Measurements from ENCODE around the gene NAIF1.
"Not testable (repeated sequence)": the region's sequence is repeated elsewhere in the genome, so short reads cannot be mapped to it uniquely, and the experiment has no call there.

Gene NAIF1

DNA sequence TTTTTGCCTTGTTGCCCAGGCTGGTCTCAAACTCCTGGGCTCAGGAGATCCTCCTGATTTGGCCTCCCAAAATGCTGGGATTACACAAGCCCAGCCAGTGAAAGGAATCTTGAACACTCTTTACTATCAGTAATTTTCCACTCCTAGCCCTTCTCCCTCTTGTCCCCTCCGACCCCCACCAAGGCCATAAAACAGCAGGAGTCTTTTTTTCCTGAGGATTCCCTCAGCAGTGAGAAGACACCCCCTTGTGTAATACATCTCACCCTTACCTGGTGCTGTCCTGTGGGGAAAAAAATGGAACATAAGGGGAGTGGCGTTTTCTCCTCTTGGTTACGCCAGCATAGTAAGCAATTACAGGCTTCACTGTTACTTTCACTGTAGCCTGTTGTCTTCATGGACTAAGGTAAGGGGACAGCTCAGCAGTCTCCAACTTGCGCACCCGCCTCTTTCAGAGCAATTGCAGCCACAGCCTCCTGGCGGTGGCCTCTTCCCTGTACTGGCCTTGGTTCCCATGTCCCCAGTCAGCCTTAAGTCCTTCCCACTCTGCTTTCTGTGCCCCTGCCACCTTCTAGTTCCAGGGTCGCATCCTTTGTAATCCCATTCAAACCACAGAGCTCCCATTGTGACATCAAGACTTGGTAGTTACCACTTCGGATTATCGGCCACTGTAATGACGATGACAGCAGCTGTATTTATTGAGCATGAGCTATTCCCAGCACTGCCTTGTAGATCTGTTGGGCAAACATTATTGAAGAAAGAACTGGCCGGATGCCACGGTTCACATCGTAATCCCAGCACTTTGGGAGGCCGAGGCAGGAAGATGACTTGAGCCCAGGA lies 10.0 kb downstream of the NAIF1 start:
- H3K27ac Mint-ChIP-seq (ENCODE audit: low read depth) = no peak overlapping the region
- ATAC-seq (replicated peaks; ENCODE audit: extremely low read depth, poor library complexity, severe bottlenecking) = no peak

DNA sequence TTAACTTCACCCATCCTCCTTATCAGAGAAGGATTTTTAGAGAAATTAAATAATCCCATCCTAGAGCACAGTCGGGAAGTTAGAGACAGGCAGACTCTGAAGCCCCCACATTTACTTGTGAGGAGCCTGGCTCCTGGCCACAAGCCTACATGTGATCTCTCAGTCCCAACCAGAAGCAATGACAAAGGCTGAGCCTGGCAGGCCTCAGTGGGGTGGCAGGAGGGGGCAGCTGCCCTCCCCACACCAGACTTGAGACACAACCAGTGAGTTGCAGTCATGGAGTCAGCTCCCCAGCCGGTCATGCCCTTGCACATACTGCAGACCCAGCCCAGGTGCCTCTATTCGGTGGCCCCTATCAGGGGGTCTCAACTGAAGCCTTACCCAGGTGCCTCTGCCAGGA lies 11.0 kb downstream of the NAIF1 start:
- ATAC-seq (replicated peaks; ENCODE audit: extremely low read depth, poor library complexity, severe bottlenecking) (no peak), DNase-seq (ENCODE audit: low spot score in 2 of 2) (no peak)
- no peak overlapping the region for H3K4me3 Mint-ChIP-seq
- H3K4me1 Mint-ChIP-seq = no peaks in the 10 kb centered on the region
- H3K9me3 Mint-ChIP-seq = no peaks in the 10 kb centered on the region
- no peak overlapping the region for H3K27ac Mint-ChIP-seq (ENCODE audit: low read depth)
- H3K27me3 Mint-ChIP-seq = no peaks in the 10 kb centered on the region
- no peaks in the 10 kb centered on the region for H3K36me3 Mint-ChIP-seq (ENCODE audit: insufficient read depth)

More for the DNA sequence above, 10.0 kb downstream of the NAIF1 start:
- no peak for DNase-seq (ENCODE audit: low spot score in 2 of 2)
- no peak overlapping the region for H3K4me3 Mint-ChIP-seq
- no peaks in the 10 kb centered on the region for H3K9me3 Mint-ChIP-seq
- peaks cover 10% of the 10 kb centered on the region for H3K4me1 Mint-ChIP-seq
- H3K27me3 Mint-ChIP-seq = no peaks in the 10 kb centered on the region
- peaks cover 6% of the 10 kb centered on the region for H3K36me3 Mint-ChIP-seq (ENCODE audit: insufficient read depth)

DNA sequence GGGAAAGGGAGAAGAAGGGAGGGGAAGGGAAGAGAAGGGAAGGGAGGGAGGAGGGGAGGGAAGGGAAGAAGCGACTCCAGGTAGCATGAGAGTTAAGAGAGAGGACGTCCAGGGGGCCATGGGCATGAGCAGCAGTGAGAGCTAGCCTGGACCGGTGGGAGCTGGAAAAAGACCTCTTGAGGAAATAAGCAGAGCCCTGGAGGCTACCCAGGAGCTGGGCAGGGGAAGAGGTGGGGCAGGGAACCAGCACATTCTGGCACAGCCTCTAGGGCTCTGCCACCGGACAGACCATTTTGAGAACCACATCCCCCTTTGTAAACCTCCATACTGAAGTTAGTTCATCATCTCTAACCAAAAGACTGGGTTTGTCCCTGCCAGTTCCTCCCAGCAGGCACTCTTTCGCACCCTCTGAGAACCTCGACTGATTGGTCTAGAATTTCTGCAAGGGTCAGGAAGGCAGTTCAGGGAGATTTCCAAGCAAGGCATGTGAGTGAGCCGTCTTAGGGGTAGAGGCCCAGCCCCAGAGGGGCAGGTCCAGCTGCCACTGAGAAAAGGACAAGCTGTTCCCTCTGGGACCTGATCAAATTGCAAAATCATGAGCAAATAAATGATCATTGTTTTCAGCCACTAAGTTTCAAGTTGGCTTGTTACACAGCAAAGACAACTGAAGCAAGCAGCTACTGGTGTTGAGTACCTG lies 11.6 kb downstream of the NAIF1 start:
- H3K4me1 Mint-ChIP-seq = no peaks in the 10 kb centered on the region
- H3K9me3 Mint-ChIP-seq = no peaks in the 10 kb centered on the region
- no peaks in the 10 kb centered on the region for H3K36me3 Mint-ChIP-seq (ENCODE audit: insufficient read depth)
- ATAC-seq (replicated peaks; ENCODE audit: extremely low read depth, poor library complexity, severe bottlenecking) = no peak
- no peaks in the 10 kb centered on the region for H3K27me3 Mint-ChIP-seq
- H3K27ac Mint-ChIP-seq (ENCODE audit: low read depth) = no peak overlapping the region
- H3K4me3 Mint-ChIP-seq = no peak overlapping the region
- no peak for DNase-seq (ENCODE audit: low spot score in 2 of 2)

DNA sequence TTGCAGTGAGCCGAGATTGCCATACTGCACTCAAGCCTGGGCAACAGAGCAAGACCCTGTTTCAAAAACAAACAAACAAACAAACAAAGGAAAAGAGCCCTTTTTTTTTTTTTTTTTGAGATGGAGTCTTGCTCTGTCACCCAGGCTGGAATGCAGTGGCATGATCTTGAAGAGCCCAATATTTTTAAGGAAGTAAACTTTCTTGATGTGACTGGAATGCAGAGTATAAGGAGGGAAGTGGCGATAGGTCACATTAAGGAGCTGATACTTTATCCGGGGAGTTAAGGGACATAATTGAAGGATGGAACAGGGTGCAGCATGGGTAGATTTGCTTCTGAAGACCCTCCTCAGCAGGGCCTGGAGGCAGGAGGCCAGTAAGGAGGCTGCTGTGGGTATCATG lies 13.0 kb downstream of the NAIF1 start:
- Mint-ChIP-seq H3K27me3 (no peaks in the 10 kb centered on the region), H3K27ac (ENCODE audit: low read depth) (no peak overlapping the region), H3K4me1 (no peaks in the 10 kb centered on the region), H3K4me3 (no peak overlapping the region), H3K36me3 (ENCODE audit: insufficient read depth) (no peaks in the 10 kb centered on the region), H3K9me3 (no peaks in the 10 kb centered on the region)
- DNase-seq (ENCODE audit: low spot score in 2 of 2) (no peak), ATAC-seq (replicated peaks; ENCODE audit: extremely low read depth, poor library complexity, severe bottlenecking) (no peak)

DNA sequence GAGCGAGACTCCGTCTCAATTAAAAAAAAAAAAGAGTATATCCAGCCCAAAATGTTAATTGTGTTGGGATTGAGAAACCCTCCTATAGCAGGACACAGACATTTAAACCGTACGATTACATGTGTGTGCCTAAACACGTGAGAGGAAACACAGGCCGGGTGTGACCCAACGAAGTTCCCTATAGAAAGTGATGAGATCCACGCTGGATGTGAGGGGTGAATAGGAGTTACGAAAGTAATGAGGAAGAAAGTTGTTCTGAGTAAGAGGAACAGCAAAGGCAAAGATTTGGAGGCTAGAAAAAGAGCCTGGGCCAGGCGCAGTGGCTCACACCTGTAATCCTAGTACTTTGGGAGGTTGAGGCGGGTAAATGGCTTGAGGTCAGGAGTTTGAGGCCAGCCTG lies 13.6 kb downstream of the NAIF1 start:
- Mint-ChIP-seq H3K4me3 (no peak overlapping the region), H3K27ac (ENCODE audit: low read depth) (no peak overlapping the region), H3K27me3 (no peaks in the 10 kb centered on the region)

DNA sequence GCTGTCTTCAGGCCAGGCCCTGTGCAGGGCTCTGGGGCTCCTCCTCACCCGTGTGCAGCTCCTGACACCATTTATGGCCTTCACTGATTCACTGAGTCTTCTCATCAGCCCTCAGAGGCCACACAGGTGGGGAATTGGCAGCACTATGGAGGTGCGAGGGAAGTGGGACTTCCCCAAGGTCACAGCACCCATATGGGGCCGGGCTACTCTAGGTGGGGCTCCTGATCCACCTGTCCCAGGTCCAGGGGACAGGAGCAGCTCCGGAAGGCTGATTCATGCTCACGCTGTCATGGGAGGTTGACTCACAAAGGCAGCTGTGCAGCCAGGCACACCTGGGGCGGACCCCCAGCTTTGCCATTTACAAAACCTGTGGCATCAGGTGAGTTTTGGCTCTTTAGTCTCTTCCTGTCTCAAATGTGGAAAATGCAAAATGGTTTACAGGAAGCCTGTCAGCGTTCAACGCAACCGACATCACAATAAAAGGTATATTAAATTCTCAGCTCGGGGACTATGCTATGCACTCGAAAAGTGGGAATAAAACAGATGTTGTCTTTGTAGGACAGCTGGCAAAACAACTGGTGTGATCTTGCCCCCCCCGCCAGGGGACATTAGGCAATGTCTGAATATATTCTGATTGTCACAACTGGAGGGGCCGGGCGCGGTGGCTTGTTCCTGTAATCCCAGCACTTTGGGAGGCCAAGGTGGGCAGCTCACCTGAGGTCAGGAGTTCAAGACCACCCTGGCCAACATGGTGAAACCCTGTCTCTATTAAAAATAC lies 15.0 kb downstream of the NAIF1 start:
- ATAC-seq (replicated peaks; ENCODE audit: extremely low read depth, poor library complexity, severe bottlenecking) (no peak), DNase-seq (ENCODE audit: low spot score in 2 of 2) (no peak)
- no peak overlapping the region for H3K4me3 Mint-ChIP-seq
- H3K4me1 Mint-ChIP-seq = no peaks in the 10 kb centered on the region
- no peaks in the 10 kb centered on the region for H3K9me3 Mint-ChIP-seq
- H3K27ac Mint-ChIP-seq (ENCODE audit: low read depth) = no peak overlapping the region
- no peaks in the 10 kb centered on the region for H3K27me3 Mint-ChIP-seq
- peaks cover 2% of the 10 kb centered on the region for H3K36me3 Mint-ChIP-seq (ENCODE audit: insufficient read depth)

More for the DNA sequence above, 13.6 kb downstream of the NAIF1 start:
- DNase-seq (ENCODE audit: low spot score in 2 of 2) (no peak), ATAC-seq (replicated peaks; ENCODE audit: extremely low read depth, poor library complexity, severe bottlenecking) (no peak)
- H3K36me3 Mint-ChIP-seq (ENCODE audit: insufficient read depth) = peaks cover 2% of the 10 kb centered on the region
- H3K9me3 Mint-ChIP-seq = no peaks in the 10 kb centered on the region
- H3K4me1 Mint-ChIP-seq = no peaks in the 10 kb centered on the region

DNA sequence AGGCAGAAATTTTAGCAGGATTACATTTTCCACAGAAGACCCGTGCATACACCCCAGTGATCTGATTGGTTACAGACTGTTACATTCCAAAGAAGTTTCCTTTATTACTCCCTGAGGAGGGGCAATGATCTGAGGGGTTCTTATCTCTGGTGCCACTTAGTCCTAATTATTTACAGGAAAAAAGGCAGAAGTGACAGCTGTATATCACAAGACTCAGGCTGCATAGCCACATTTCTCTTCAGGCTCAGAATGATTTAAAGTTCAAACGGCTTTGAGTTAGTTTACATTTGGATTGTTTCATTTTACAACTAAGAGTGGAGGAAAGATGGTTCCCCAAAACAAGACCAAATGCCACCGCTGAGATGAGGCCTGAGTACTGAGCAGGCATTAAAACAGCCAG lies 17.3 kb downstream of the NAIF1 start:
- no peaks in the 10 kb centered on the region for H3K9me3 Mint-ChIP-seq
- H3K27me3 Mint-ChIP-seq = no peaks in the 10 kb centered on the region
- ATAC-seq (replicated peaks; ENCODE audit: extremely low read depth, poor library complexity, severe bottlenecking) (no peak), DNase-seq (ENCODE audit: low spot score in 2 of 2) (no peak)
- peaks cover 2% of the 10 kb centered on the region for H3K36me3 Mint-ChIP-seq (ENCODE audit: insufficient read depth)
- no peak overlapping the region for H3K27ac Mint-ChIP-seq (ENCODE audit: low read depth)
- H3K4me1 Mint-ChIP-seq = no peaks in the 10 kb centered on the region
- no peak overlapping the region for H3K4me3 Mint-ChIP-seq

DNA sequence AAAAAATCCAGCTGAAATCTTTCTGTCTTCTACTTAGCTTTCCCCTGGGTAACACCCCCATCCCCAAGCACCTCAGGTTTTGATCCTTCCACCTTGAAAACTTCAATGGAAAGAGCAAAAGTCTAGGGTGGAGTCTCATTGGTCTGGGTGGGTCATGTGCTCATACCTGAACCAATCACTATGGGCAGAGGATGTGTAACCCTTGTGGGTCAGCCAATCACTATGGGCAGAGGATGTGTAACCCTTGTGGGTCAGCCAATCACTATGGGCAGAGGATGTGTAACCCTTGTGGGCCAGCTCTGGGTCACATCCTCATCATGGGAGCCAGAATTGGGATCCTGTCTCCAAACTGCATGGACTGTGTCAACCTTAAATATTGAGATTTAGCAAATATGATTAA lies 18.5 kb downstream of the NAIF1 start:
- Mint-ChIP-seq H3K27ac (ENCODE audit: low read depth) (no peak overlapping the region), H3K4me1 (no peaks in the 10 kb centered on the region), H3K36me3 (ENCODE audit: insufficient read depth) (peaks cover 2% of the 10 kb centered on the region)

DNA sequence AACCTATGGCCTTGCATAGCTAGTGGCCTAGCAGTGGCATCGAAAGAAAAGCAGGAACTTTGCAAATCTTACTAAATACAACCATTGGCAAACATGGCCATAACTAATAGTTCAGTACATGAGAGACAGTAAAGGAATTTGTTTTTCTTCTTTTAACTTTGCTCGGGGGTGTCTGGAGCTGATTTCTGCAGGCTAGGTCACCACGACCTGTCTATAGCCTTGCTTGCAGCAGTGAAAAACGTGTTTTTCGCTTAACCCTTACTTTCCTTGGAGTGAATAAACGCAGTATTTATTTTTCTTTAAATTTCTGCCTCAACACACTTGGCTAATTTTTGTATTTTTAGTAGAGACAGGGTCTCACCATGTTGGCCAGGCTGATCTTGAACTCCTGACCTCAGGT lies 19.9 kb downstream of the NAIF1 start:
- no peaks in the 10 kb centered on the region for H3K4me1 Mint-ChIP-seq

More for the DNA sequence above, 18.5 kb downstream of the NAIF1 start:
- no peak for ATAC-seq (replicated peaks; ENCODE audit: extremely low read depth, poor library complexity, severe bottlenecking)
- no peak overlapping the region for H3K4me3 Mint-ChIP-seq
- H3K9me3 Mint-ChIP-seq = no peaks in the 10 kb centered on the region
- no peaks in the 10 kb centered on the region for H3K27me3 Mint-ChIP-seq
- DNase-seq (ENCODE audit: low spot score in 2 of 2) = no peak

DNA sequence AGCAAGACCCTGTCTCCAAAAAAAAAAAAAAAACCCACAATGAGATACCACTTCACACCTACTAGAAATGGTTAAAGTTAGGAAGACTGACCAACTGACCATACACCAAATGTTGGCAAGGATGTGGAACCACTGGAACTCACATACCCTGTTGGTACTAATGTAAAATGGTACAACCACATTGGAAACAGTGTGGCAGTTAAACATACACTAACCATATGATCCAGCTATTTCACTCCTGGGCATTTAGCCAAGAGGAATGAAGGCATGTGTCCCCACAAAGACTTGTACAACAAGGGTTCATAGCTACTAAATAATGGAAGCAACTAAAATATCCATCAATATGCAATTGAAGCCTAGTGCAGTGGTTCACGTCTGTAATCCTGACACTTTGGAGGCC lies 21.3 kb downstream of the NAIF1 start:
- H3K4me1 Mint-ChIP-seq = no peaks in the 10 kb centered on the region
- H3K9me3 Mint-ChIP-seq = no peaks in the 10 kb centered on the region
- DNase-seq (ENCODE audit: low spot score in 2 of 2) = no peak
- no peak overlapping the region for H3K27ac Mint-ChIP-seq (ENCODE audit: low read depth)
- ATAC-seq (replicated peaks; ENCODE audit: extremely low read depth, poor library complexity, severe bottlenecking) = no peak
- H3K27me3 Mint-ChIP-seq = no peaks in the 10 kb centered on the region
- peaks cover 2% of the 10 kb centered on the region for H3K36me3 Mint-ChIP-seq (ENCODE audit: insufficient read depth)
- no peak overlapping the region for H3K4me3 Mint-ChIP-seq

More for the DNA sequence above, 19.9 kb downstream of the NAIF1 start:
- DNase-seq (ENCODE audit: low spot score in 2 of 2) (no peak), ATAC-seq (replicated peaks; ENCODE audit: extremely low read depth, poor library complexity, severe bottlenecking) (no peak)
- Mint-ChIP-seq H3K4me3 (no peak overlapping the region), H3K27ac (ENCODE audit: low read depth) (no peak overlapping the region), H3K36me3 (ENCODE audit: insufficient read depth) (peaks cover 2% of the 10 kb centered on the region), H3K27me3 (no peaks in the 10 kb centered on the region), H3K9me3 (no peaks in the 10 kb centered on the region)

DNA sequence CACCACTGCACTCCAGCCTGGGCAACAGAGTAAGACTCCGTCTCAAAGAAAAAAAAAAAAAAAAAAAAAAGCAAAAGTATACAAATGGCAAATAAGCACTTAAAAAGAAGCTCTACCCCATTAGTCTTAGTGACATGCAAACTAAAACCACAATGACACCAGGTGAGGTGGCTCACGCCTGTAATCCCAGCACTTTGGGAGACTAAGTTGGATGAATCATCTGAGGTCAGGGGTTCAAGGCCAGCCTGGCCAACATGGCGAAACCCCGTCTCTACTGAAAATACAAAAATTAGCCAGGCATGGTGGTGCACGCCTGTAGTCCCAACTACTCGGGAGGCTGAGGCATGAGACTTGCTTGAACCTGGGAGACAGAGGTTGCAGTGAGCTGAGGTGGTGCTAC lies 21.7 kb downstream of the NAIF1 start:
- not testable (repeated sequence) for H3K4me1 Mint-ChIP-seq; DNase-seq (ENCODE audit: low spot score in 2 of 2); H3K27me3 Mint-ChIP-seq; H3K4me3 Mint-ChIP-seq; H3K36me3 Mint-ChIP-seq (ENCODE audit: insufficient read depth); H3K9me3 Mint-ChIP-seq; H3K27ac Mint-ChIP-seq (ENCODE audit: low read depth); ATAC-seq (replicated peaks; ENCODE audit: extremely low read depth, poor library complexity, severe bottlenecking)

DNA sequence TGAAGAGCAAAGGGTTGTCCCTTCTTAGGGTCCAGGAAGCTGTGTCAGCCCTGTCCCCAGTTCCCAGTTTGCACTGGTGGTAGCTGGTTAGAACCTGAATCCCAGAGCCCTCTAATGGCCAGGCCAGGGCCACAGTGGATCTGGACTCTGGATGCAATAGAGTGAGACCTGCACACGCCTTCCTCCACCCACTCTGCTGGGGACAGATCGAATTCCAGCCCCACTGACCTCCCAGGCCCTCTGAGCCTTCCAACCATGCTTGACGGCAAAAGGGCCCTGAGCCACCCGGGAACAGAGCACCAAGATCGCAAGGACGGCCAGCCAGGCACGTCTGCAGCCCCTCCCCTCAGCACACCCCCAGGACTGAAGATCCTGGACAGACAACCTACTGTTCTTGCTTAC lies 23.7 kb downstream of the NAIF1 start:
- Mint-ChIP-seq H3K4me3 (no peak overlapping the region), H3K9me3 (no peaks in the 10 kb centered on the region), H3K36me3 (ENCODE audit: insufficient read depth) (no peaks in the 10 kb centered on the region), H3K27me3 (no peaks in the 10 kb centered on the region), H3K27ac (ENCODE audit: low read depth) (no peak overlapping the region), H3K4me1 (no peaks in the 10 kb centered on the region)
- no peak for DNase-seq (ENCODE audit: low spot score in 2 of 2)
- ATAC-seq (replicated peaks; ENCODE audit: extremely low read depth, poor library complexity, severe bottlenecking) = no peak
